Measurements from ENCODE around the gene VASN.

Gene VASN

DNA sequence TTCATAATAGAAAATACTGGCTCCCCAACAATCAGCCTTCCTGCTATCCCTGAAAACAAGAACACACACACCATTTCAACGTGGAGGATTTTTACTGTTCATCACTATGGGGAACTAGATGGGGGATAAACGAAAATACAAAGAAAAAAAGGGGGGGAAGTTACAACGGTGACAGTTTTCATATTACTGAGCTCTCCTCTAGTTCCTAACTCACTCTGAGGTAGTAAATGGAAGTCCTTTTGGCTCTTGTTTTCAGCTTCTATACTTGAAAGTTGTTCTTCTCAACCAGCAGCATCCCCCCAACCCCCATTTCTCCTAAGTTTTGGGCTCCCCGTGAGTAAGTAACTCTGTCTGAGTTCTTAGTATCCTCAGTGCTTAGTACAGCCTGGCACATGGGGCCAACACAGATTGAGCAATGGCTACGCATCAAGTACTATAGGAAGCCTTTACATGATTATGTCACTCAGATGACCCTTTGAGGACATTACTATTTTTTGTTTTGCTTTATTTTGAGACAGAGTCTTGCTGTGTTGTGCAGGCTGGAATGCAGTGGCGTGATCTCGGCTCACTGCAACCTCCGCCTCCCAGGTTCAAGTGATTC, 49.0 kb downstream of the VASN start:
- Histone ChIP-seq H3K9me2 (ENCODE audit: low read depth, low read length) (no peaks in the 10 kb centered on the region), H4K20me1 (ENCODE audit: insufficient read depth, low read length) (no peaks in the 10 kb centered on the region), H3K36me3 (ENCODE audit: insufficient read depth, low read length) (no peaks in the 10 kb centered on the region), H3K27ac (ENCODE audit: low read depth, low read length, poor library complexity, severe bottlenecking) (no peak overlapping the region), H3K4me1 (ENCODE audit: insufficient read depth, low read length, severe bottlenecking) (peaks cover 15% of the 10 kb centered on the region), H3K4me3 (ENCODE audit: low read depth, low read length, poor library complexity, severe bottlenecking) (no peak overlapping the region), H3K27me3 (ENCODE audit: insufficient read depth, low read length) (no peaks in the 10 kb centered on the region), H3K79me2 (ENCODE audit: insufficient read depth, low read length) (peaks cover under 1% of the 10 kb centered on the region; the same call in 1 of the 2 replicates), H2AFZ (ENCODE audit: low read length) (no peak overlapping the region), H3K9ac (ENCODE audit: low read length) (no peak overlapping the region), H3F3A (ENCODE audit: insufficient read depth, low read length) (no peaks in the 10 kb centered on the region), H3K4me2 (ENCODE audit: low read length) (no peak overlapping the region), H3K9me3 (ENCODE audit: low read length) (no peaks in the 10 kb centered on the region)
- no peak for TF ChIP-seq CTCF (IDR thresholded peaks at IDR 0.05; ENCODE audit: low read length)
- no peak for TF ChIP-seq EZH2 (IDR thresholded peaks at IDR 0.05; ENCODE audit: borderline replicate concordance, low read length)

DNA sequence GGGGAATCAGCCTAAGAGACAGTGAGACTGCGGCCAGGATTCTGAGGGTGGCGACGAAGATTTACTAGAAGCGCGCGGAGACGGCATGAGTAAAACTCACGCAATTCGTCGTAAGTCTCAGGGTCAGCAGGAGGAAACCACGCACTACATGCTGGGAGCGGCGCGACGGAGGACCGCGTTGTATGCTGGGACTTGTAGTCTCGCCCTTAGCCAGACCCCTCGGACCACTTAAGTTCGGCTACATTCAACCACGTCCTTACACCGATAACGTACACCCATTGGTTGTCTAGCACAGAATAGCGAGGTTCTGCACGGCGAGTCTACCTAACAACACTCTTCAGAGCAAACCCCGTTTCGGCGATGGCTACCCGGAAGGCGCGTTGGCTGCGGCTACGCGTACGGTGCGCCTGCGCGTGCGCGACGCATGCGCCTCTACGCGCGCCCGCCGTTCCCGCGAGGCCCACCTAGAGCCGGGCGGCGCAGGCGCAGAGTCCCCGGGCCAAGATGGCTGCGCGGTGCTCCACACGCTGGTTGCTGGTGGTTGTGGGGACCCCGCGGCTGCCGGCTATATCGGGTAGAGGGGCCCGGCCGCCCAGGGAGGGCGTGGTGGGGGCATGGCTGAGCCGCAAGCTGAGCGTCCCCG, 53.9 kb downstream of the VASN start, which contains the start of gene DNAJA3:
Gene DNAJA3, plus strand, starts transcription at position 491 of the 643 bp plus-strand sequence. Its CDS starts 14 bp downstream, at position 505.
- H3F3A ChIP-seq (ENCODE audit: insufficient read depth, low read length) = no peaks in the 10 kb centered on the region
- peak within 1 kb of the TSS; percentile 80 for H3K9ac ChIP-seq (ENCODE audit: low read length)
- peaks cover 21% of the 10 kb centered on the region for H3K36me3 ChIP-seq (ENCODE audit: insufficient read depth, low read length)
- H3K9me2 ChIP-seq (ENCODE audit: low read depth, low read length) = no peaks in the 10 kb centered on the region
- peak within 1 kb of the TSS; percentile 82 for H3K4me3 ChIP-seq (ENCODE audit: low read depth, low read length, poor library complexity, severe bottlenecking)
- no peaks in the 10 kb centered on the region for H3K9me3 ChIP-seq (ENCODE audit: low read length)
- H4K20me1 ChIP-seq (ENCODE audit: insufficient read depth, low read length) = no peaks in the 10 kb centered on the region
- peak within 1 kb of the TSS; percentile 96 for H3K4me2 ChIP-seq (ENCODE audit: low read length)
- H2AFZ ChIP-seq (ENCODE audit: low read length) = no peak within 1 kb of the TSS
- peaks cover 28% of the 10 kb centered on the region for H3K79me2 ChIP-seq (ENCODE audit: insufficient read depth, low read length)
- H3K4me1 ChIP-seq (ENCODE audit: insufficient read depth, low read length, severe bottlenecking) = peaks cover 19% of the 10 kb centered on the region
- peak within 1 kb of the TSS; percentile 91 for H3K27ac ChIP-seq (ENCODE audit: low read depth, low read length, poor library complexity, severe bottlenecking)
- no peaks in the 10 kb centered on the region for H3K27me3 ChIP-seq (ENCODE audit: insufficient read depth, low read length)
- TF ChIP-seq EZH2 (IDR thresholded peaks at IDR 0.05; ENCODE audit: borderline replicate concordance, low read length) (no peak), CTCF (IDR thresholded peaks at IDR 0.05; ENCODE audit: low read length) (no peak)

DNA sequence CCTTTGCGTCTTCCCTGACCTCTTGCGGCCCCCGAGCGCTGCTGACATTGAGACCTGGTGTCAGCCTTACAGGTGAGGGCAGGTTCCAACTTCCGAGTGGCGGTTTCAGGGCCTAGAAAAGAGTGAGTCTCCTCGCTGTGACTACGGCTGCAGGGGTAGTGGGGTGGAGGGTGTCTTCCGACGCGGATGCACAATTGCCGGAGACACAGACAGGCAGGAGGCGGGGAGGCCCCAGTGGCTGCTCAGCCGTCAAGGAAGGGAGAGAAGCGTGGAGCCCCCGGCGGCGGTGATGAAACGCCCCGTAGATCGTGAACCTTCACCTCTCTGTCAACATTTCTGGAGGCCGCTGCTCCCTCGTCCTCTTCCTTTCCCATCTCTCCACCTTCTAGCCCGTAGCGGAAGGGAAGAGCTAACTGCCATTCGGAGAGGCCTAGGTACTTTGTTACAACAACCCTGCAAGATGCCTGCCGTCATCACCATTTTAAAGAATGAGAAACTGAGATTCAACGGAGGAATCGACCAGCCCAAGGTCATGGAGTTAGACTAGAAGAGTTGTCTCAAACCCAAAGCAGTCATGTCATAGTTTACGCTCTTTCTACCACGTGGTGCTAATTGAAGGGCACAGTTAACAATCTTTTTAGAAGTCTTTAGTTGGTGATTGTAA, 54.5 kb downstream of the VASN start:
- Histone ChIP-seq H3K4me1 (ENCODE audit: insufficient read depth, low read length, severe bottlenecking) (peaks cover 19% of the 10 kb centered on the region), H3K36me3 (ENCODE audit: insufficient read depth, low read length) (peaks cover 26% of the 10 kb centered on the region), H3K79me2 (ENCODE audit: insufficient read depth, low read length) (peaks cover 28% of the 10 kb centered on the region), H3F3A (ENCODE audit: insufficient read depth, low read length) (no peaks in the 10 kb centered on the region), H4K20me1 (ENCODE audit: insufficient read depth, low read length) (no peaks in the 10 kb centered on the region), H3K4me2 (ENCODE audit: low read length) (peak overlapping the region; percentile 90), H3K27ac (ENCODE audit: low read depth, low read length, poor library complexity, severe bottlenecking) (peak overlapping the region; percentile 91), H3K4me3 (ENCODE audit: low read depth, low read length, poor library complexity, severe bottlenecking) (peak overlapping the region; percentile 82), H3K9me3 (ENCODE audit: low read length) (no peaks in the 10 kb centered on the region), H2AFZ (ENCODE audit: low read length) (no peak overlapping the region), H3K9me2 (ENCODE audit: low read depth, low read length) (no peaks in the 10 kb centered on the region), H3K9ac (ENCODE audit: low read length) (peak overlapping the region; percentile 80), H3K27me3 (ENCODE audit: insufficient read depth, low read length) (no peaks in the 10 kb centered on the region)
- TF ChIP-seq CTCF (IDR thresholded peaks at IDR 0.05; ENCODE audit: low read length) (no peak), EZH2 (IDR thresholded peaks at IDR 0.05; ENCODE audit: borderline replicate concordance, low read length) (no peak)
